ENCODE results near the gene RAI1. TPM values are rescaled to one million over a fixed set of nuclear protein-coding genes. Genes with fewer than 3 reads are reported as not detected.

The RAI1 gene
- total and polyA plus RNA-seq, 2 experiments from 2014 or later, result 0.87 to 0.89 TPM

- H4K20me1 ChIP-seq (replicated peaks; ENCODE audit: insufficient read depth), result peaks cover 25% of the 10 kb centered on the region
Observed at GRCh38 chr17:17815062-17815406, 133.8 kb downstream of the RAI1 start.

GRCh38 chr17:17815436-17816200, 134.4 kb downstream of the RAI1 start:
- Mint-ChIP-seq H3K9me3 (no peaks in the 10 kb centered on the region; the same call in 2 of the 3 replicates), H3K4me3 (no peak overlapping the region), H3K27me3 (ENCODE audit: insufficient read depth, low read depth, poor library complexity) (peaks cover 12% of the 10 kb centered on the region), H3K36me3 (ENCODE audit: low read depth) (peaks cover 61% of the 10 kb centered on the region), H3K27ac (no peak overlapping the region), H3K4me1 (peaks cover 40% of the 10 kb centered on the region)
- Histone ChIP-seq H3F3A (replicated peaks; ENCODE audit: low read depth) (peaks cover 25% of the 10 kb centered on the region), H3K4me3 (no peak overlapping the region), H3K27me3 (ENCODE audit: insufficient read depth) (peaks cover 7% of the 10 kb centered on the region), H2AFZ (no peak overlapping the region), H3K4me2 (no peak overlapping the region), H3K4me1 (ENCODE audit: insufficient read depth) (peaks cover 15% of the 10 kb centered on the region), H3K36me3 (ENCODE audit: insufficient read depth) (no peaks in the 10 kb centered on the region; the same call in 1 of the 2 replicates), H4K20me1 (replicated peaks; ENCODE audit: insufficient read depth) (peaks cover 29% of the 10 kb centered on the region), H3K79me2 (replicated peaks; ENCODE audit: insufficient read depth) (0 out of 2 replicates have a peak, but pooled peaks cover 5% of the 10 kb centered on the region), H3K9me2 (ENCODE audit: insufficient read depth) (no peaks in the 10 kb centered on the region), H3K27ac (ENCODE audit: low read depth) (no peak overlapping the region)
- DNase-seq (ENCODE audit: low spot score) (no peak), ATAC-seq (no peak)
- TF ChIP-seq EZH2phosphoT487 (IDR thresholded peaks at IDR 0.05; ENCODE audit: unreplicated experiment) (no peak), NANOG (IDR thresholded peaks at IDR 0.05; ENCODE audit: borderline replicate concordance) (no peak), CREB1 (CRISPR knock-in tag; IDR thresholded peaks at IDR 0.05; ENCODE audit: low read depth) (no peak)

More at GRCh38 chr17:17815062-17815406, 133.8 kb downstream of the RAI1 start:
- H3F3A ChIP-seq (replicated peaks; ENCODE audit: low read depth), result peaks cover 28% of the 10 kb centered on the region
- peaks cover 15% of the 10 kb centered on the region for H3K4me1 ChIP-seq (ENCODE audit: insufficient read depth)
- no peak overlapping the region for H3K4me2 ChIP-seq
- no peaks in the 10 kb centered on the region for H3K9me2 ChIP-seq (ENCODE audit: insufficient read depth)
- H3K4me3 ChIP-seq, result no peak overlapping the region
- Mint-ChIP-seq H3K27me3 (ENCODE audit: insufficient read depth, low read depth, poor library complexity) (peaks cover 16% of the 10 kb centered on the region), H3K9me3 (no peaks in the 10 kb centered on the region; the same call in 2 of the 3 replicates), H3K27ac (no peak overlapping the region), H3K36me3 (ENCODE audit: low read depth) (peaks cover 58% of the 10 kb centered on the region), H3K4me1 (peaks cover 35% of the 10 kb centered on the region), H3K4me3 (no peak overlapping the region)
- H3K36me3 ChIP-seq (ENCODE audit: insufficient read depth), result no peaks in the 10 kb centered on the region; the same call in 1 of the 2 replicates
- TF ChIP-seq, protein P1, sequence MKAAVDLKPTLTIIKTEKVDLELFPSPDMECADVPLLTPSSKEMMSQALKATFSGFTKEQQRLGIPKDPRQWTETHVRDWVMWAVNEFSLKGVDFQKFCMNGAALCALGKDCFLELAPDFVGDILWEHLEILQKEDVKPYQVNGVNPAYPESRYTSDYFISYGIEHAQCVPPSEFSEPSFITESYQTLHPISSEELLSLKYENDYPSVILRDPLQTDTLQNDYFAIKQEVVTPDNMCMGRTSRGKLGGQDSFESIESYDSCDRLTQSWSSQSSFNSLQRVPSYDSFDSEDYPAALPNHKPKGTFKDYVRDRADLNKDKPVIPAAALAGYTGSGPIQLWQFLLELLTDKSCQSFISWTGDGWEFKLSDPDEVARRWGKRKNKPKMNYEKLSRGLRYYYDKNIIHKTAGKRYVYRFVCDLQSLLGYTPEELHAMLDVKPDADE (IDR thresholded peaks at IDR 0.05), result no peak
- no peak for TF ChIP-seq EZH2phosphoT487 (IDR thresholded peaks at IDR 0.05; ENCODE audit: unreplicated experiment)
- no peak for TF ChIP-seq ZNF114 (CRISPR knock-in tag; IDR thresholded peaks at IDR 0.05)
- no peak for TF ChIP-seq STAT1 (IDR thresholded peaks at IDR 0.05; ENCODE audit: unreplicated experiment)
- no peaks in the 10 kb centered on the region for H3K79me2 ChIP-seq (replicated peaks; ENCODE audit: insufficient read depth)
- ATAC-seq, result no peak
- H3K27me3 ChIP-seq (ENCODE audit: insufficient read depth), result peaks cover 12% of the 10 kb centered on the region
- no peak overlapping the region for H2AFZ ChIP-seq
- H3K27ac ChIP-seq (ENCODE audit: low read depth), result no peak overlapping the region
- DNase-seq (ENCODE audit: low spot score), result no peak

GRCh38 chr17:17816240-17816814, 135.1 kb downstream of the RAI1 start:
- Histone ChIP-seq H2AFZ (no peak overlapping the region), H3K36me3 (ENCODE audit: insufficient read depth) (no peaks in the 10 kb centered on the region; the same call in 1 of the 2 replicates), H3K27ac (ENCODE audit: low read depth) (no peak overlapping the region), H3K9me2 (ENCODE audit: insufficient read depth) (no peaks in the 10 kb centered on the region), H4K20me1 (replicated peaks; ENCODE audit: insufficient read depth) (peaks cover 36% of the 10 kb centered on the region), H3K4me1 (ENCODE audit: insufficient read depth) (peaks cover 11% of the 10 kb centered on the region), H3K27me3 (ENCODE audit: insufficient read depth) (no peaks in the 10 kb centered on the region), H3F3A (replicated peaks; ENCODE audit: low read depth) (peaks cover 25% of the 10 kb centered on the region), H3K79me2 (replicated peaks; ENCODE audit: insufficient read depth) (peaks cover 10% of the 10 kb centered on the region), H3K4me3 (no peak overlapping the region), H3K4me2 (no peak overlapping the region)
- Mint-ChIP-seq H3K36me3 (ENCODE audit: low read depth) (peaks cover 64% of the 10 kb centered on the region), H3K4me1 (peaks cover 41% of the 10 kb centered on the region), H3K4me3 (no peak overlapping the region), H3K27me3 (ENCODE audit: insufficient read depth, low read depth, poor library complexity) (peaks cover 9% of the 10 kb centered on the region), H3K9me3 (no peaks in the 10 kb centered on the region; the same call in 2 of the 3 replicates), H3K27ac (no peak overlapping the region)
- TF ChIP-seq EZH2phosphoT487 (IDR thresholded peaks at IDR 0.05; ENCODE audit: unreplicated experiment), result no peak
- TF ChIP-seq CREB1 (CRISPR knock-in tag; IDR thresholded peaks at IDR 0.05; ENCODE audit: low read depth), result no peak
- 0 out of 2 replicates have a peak, but pooled peaks have one; percentile 24 for TF ChIP-seq POLR2AphosphoS5 (IDR thresholded peaks at IDR 0.05; ENCODE audit: low read depth)
- TF ChIP-seq, protein P1 (IDR thresholded peaks at IDR 0.05), result no peak
- DNase-seq (ENCODE audit: low spot score) (no peak), ATAC-seq (no peak)

All from GM23338 (cell line).